NCI-H524 (cell line): ENCODE results near the gene DPP9.
A peak's percentile ranks its signal among the peaks of the same experiment; 100 is the strongest.
"Not testable (repeated sequence)": the region's sequence is repeated elsewhere in the genome, so short reads cannot be mapped to it uniquely, and the experiment has no call there.

Experiments
- DNase-seq, 2 experiments: peaks; one replicate each; lab custom pipeline; 2025; lab: John Stamatoyannopoulos, UW

The DPP9 gene

DNA sequence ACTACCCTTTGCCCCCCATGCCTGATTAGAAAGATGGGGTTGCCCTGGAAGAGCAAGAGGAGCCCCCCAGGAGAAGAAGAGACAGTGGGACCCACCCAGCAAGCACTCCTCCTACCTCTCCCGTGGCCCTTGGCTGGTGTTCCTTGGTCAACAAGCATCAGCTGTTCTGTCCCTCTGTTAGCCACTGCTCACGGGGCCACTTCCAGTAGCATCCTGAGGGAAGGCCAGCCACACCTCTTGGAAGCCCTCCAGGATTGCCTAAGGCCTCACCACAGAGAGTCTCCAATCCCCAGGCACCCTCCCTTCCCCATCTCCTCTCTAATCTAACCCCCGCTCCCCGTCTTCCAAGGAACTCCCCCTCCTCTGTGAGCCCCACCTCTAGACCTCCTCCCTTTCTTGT is 15.1 kb upstream of the DPP9 start:
- no peak for DNase-seq

DNA sequence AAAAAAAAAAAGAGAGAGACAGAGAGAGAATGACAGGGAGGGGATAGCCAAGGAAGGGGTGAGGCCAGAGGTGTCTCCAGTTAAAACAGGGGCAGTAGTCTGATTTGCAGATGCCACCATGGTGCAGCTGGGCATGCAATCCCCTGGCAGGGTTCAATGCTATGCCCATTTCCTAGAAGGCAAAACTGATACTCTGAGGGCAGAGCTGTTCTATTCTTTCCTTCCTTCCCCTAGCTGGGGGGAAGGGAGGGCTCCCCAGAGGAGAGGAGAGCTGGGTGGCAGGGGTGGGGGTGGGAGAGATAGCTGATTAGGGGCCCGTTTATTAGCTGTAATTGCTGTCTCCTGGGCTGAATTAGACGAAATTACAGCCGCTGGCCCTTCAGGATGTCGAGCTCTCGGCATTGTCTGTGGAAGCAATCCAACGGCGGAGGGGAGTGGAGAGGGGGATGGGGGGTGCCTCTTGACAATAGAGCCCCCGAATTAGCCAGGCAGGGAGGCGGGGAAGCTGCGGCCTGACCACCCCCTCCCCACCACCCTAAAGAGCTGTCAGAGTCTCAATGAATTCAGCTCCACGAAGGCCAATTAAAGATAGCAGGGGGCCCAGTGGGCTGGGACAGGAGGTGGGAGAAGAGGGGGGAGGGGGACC is 14.4 kb upstream of the DPP9 start:
- DNase-seq, result no peak

DNA sequence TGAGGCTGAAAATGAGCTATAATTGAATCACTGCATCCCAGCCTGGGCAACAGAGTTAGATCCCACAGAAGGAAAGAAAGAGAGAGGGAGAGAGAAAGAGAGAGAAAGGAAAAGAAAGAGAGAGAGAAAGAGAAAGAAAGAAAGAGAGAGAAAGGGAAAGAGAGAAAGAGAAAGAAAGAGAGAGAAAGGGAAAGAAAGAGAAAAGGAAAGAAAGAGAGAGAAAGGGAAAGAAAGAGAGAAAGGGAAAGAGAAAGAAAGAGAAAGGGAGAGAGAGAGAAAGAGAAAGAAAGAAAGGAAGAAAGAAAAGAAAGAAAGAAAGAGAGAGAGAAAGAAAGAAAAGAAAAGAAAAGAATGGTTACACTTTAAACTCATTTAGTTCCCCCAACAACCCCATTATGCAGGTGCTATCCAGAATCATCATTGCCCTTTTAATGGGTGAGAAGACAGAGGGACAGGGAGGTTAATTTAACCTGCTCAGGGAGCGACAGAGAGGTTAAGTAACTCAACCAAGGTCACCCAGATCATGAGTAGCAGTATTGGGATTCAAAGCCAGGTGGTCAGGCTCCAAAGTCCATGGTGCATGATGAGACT is 10.2 kb upstream of the DPP9 start:
- no peak for DNase-seq

DNA sequence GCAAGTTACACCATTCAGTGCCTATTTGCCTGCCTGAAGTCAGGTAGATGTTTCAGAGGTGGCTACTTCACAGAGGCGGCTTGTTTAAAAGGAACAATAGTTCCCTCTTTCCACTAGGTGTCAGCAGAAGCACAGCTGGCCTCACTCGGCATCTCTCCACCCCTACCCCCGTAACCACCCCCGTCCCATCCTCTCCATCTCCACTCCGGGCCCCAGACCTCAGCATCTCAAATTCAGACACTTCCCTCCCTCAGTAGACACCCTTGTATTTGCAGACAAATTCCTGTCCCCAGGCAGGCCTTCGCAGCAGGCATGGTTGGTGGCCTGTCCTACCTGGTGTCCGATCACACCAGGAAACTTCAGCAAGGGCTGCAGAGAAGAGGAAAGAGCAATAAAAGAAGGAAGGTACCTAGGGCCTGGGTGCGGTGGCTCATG is 9.1 kb upstream of the DPP9 start:
- peak; percentile 54 to 78 for DNase-seq

DNA sequence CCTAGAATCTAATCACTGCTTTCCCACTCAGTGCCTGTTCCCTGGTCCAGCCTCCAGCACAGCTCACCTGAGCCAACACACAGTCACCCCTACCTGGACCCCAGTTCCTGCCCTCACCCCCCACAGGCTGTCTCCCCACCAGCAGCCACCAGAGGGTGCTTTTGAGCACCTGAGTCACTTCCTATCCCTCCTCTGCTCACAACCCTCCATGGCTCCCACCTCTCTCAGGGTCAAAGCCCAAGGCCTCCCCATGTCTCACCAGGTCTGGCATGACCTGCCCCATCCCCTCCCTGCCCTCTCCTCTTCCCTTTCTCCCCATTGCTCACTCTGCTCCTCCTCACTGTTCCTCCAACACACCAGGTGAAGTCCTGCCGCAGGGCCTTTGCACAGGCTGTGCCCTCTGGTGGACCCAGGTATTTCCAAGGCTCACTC is 7.1 kb upstream of the DPP9 start:
- DNase-seq, result peak in 1 of 2 experiments; percentile 18

DNA sequence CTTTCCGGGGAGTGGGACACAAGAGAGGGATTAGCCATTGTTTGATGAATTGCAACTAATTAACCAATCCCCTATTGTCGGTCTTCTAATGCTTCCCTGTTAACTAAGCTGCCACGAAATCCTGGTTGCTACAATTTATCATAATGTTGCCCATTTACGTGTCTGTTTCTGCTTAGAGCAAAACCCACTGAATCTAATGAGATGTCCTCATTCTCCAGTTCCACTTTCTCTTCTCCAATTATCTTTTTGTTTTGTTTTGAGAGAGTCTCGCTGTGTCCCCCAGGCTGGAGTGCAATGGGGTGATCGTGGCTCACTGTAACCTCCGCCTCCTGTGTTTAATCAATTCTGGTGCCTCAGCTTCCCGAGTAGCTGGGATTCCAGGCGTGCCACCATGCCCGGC is 5.2 kb upstream of the DPP9 start:
- DNase-seq, result no peak

DNA sequence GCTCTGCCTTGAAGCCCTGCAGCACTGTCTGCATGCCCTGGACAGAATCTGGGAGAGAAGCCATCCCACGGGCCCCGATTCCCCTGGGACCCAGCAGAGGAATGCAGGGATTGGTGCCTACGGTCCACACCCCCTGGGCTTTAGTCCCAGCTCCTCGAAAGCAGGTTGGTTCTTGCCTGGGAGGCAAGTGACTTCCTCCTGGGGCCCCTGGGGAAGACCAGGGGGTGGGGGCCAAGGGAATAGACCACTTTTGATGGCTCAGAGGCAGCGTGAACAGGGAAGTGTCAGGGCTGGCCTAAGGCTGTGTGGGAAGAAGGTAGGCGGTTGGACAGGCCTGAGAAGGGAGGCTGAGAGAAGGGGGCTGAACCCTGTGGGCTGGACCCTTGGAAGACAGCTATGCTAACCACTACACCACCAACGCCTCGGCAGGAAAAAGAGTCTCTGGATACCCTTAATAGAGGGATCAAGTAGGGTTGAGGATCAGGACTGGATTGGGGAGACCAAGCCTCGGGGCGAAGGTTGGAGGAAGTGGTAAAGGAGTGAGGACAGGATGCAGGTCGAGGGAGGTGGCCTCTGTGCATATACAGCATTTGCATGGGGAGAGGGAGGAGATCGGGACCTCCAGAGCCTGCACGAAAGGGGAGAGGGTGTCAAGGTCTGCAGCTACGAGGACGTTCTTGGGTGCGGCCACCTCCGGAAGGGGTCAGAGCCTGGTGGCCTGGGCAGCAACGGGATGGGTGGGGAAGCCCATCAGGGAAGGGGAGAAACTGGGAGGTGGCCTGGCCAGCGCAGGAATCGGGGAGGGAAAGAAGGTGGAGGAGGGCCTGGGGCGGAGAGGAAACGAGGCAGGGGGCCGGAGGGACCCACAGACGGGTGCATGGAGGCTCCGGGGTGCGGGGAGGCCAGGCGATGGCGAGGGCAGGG is 709 bp downstream of the DPP9 start:
- DNase-seq, result no peak

DNA sequence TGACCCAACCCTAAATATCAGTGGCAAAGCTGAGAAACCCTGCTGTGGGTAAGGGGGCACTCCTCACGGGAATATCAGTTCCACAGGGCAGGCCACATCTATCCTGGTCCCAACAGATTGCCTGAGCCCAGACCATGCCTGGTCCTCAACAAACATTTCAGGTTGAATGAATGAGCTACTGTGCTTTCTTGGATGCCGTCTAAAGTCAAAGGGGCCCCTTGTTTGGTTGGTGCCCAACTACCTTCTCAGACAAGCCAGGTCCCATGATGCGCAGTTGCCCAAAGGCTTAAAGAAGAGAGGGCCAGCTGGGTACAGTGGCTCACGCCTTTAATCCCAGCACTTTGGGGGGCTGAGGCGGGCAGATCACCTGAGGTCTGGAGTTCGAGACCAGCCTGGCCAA is 2.4 kb downstream of the DPP9 start:
- no peak for DNase-seq

DNA sequence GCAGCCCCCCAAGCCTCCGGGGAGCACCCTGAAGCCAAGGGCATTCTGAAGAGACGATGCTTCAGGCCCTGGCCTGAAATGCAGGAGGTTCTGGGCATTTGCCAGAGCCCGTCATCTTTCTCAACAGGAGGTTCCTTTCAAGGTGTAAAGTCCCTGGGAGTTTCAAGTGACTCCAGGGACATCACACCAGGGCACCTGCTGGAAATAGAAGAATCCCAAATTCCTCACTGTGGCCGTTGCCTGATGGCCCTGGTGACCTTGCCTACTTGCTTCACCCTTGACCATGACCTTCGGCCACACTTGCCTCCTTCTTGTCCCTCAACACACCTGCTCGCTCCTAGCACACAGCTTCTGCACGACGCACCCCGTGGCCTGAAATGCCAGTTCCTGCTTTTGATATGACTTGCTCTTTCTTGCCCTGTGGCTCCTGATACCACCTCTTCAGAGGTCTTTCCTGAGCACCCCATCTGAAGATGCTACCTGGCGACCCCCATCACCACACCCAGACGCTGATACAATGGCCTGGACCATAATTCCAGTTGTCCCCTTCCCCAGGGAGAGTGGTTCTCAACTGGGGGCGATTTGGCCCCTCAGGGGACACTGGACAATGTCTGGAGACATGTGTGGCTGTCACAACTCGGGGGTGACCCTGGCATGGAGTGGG is 3.5 kb downstream of the DPP9 start:
- no peak for DNase-seq

DNA sequence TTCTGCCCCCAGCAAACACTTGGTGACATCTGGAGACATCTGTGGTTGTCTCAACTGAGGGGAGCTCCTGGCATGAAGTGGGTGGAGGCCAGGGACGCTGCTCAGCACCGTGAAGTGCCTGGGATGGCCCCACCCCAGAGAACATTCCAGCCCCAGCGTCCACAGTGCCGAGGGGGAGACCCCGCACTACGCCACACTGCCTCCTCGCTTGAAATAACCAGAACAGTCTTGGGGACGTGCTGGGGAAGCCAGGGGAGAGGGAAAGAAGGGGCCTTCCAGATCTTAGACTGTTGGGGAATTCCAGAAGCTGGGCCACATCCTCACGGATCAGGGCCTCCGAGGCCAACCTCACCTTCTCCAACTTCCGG is 4.2 kb downstream of the DPP9 start:
- no peak for DNase-seq

DNA sequence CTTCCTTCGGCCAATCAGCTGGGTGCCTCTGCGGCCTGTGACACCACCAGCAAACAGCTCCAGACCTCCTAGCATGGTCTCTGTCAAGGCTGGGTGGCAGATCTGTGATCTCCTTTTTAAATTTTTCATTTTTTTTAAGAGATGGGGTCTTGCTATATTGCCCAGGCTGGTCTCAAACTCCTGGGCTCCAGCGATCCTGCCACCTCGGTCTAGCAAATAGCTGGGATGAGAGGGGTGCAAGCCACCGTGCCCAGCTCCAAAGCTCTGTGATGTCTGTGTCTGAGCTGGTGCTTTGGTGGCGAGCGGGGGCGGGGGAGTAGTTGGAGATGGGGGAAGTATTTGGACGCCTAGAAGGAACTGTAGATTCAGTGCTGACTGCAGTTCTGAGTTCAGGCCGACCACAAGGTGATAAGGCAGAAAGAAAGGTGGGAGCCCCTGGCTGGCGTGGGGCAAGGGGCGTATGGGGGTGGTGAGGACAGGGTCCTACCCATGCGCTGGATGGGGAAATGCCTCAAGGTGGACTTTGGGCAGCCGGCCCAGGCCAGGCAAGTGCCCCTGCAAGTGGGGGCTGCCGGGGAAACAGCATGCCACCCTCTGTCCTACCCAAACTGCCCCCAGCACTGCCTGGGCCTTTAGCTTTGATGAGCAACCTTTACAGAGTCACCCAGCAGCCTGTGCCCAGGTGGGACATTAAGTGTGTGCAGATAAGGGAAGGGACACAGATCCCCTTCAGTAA is 5.5 kb downstream of the DPP9 start:
- DNase-seq, result no peak

DNA sequence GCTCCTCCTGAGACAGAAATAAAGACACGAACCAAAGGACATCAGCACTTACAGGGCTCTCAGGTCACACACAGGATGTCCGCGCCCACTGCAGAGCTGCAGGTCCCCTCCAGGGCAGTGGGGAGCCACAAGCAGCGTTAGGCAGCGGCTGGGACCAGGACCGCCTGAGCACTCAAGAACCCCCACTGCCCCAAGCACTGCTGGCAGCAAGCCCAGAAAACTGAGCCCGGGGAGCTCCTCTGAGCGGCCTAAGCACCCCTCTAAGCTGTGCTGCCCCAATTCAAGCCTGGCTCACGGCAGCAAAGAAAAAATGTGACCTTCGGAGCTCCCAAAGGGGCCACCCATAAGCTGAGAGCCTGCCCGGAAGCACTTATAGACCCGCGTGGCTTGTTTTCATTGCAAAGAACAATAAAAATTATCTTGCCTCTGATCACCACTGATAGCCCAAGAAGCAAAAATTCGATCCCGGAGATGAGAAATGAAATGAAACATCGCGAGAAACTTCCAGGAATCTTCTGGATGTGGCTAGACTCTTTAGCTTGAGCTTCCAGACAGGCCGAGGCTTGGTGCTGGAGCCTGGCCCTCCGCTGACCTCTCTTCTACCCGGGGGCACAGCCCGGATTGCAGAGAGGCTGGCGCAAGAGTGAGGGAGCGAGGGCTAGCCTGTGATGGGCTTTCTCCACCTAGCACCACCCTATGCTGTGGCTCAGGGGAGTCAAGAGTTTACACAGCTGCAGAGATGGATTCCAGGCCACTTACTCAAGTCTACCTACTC is 6.3 kb downstream of the DPP9 start:
- DNase-seq, result no peak

DNA sequence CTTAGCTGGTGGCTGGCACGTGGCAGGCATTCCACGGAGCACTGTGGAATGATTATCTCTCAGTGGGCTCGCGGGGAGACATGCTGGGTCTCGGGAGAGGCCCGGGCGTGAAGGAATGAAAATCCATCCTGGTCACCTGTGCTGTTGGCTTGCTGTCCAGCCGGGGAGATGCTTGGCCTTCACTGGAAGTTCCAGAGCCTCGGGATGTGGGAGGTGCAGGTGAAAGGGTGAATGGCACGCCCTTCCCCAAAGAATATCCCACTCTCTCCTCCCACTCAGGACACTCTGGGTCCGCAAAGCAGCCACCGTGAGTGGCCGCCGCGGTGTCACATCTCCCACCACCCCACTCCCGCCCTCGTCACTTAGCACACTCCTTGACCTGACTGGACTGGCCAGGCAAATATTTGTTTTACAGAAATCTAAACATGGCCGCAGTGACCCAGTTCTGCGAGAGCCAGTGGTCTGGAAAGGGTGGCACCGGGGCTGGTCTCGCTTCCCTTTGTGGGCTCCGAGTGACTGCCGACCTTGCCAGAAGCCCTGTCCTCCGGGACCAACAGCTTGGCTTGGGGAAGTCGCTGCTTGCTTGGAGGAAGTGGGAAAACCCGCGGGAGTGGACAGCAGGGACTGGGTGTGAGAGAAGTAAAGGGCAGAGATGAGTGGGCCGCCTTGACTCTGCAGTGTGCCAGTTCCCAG is 8.0 kb downstream of the DPP9 start:
- DNase-seq, result no peak

DNA sequence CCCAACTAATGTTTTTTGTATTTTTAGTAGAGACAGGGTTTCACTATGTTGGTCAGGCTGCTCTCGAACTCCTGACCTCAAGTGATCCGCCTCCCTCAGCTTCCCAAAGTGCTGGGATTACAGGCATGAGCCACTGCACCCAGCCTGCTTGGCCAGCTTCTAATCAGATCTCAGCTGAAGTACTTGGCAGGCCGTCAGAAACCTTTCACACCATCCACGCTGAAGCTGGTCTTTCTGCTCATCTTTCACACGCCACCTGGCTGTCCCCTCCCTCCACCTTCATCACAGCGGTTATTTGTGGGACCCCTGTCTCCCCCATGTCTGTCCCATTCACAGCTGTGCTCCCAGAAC is 8.5 kb downstream of the DPP9 start:
- not testable (repeated sequence) for DNase-seq

DNA sequence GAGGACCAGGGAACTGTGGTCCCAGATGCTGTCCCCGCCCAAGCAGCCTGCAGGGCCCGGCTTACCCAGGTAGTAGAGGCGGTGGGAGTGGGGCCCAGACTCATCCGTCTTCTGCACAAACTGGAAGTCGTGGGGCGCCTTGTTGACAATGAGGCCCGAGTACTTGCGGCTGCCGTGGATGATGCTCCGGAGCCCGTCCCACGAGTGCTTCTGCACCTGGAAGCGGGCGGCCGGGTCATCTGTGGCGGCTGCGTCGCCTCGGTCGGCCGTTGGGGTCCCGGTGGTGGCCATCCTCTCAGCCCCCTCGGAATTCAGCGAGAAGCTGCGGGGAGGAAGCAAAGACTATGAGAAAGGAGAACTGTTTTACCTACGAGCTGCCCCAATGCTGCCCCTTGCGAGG is 9.6 kb downstream of the DPP9 start:
- no peak for DNase-seq

DNA sequence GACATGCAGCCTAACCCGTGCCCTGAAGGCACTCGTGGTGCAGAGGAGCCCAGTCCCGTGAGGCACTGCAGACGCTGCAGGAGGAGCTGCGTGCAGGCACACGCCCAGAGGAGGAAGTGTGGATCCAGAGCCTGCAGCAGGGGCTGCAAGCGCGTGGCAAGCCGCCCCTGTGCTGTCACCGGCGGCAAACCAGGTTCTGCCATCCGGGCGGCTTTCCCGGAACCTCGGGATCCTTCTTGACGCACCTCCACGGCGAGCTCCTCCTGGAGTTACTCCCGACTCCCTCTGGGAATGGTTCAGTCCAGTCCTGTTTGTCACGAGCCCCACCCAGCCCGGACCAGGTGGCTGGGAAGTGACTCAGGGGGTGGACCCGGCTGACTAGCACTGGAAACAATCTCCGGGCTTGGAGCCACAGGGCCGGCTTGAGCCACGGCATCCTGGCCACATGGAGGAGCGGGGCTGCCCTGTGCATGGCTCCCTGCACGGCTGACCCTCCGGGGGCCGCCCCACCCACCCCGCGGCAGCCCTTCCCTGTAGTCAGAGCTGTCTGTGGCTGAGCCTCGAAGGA is 10.2 kb downstream of the DPP9 start:
- no peak for DNase-seq

DNA sequence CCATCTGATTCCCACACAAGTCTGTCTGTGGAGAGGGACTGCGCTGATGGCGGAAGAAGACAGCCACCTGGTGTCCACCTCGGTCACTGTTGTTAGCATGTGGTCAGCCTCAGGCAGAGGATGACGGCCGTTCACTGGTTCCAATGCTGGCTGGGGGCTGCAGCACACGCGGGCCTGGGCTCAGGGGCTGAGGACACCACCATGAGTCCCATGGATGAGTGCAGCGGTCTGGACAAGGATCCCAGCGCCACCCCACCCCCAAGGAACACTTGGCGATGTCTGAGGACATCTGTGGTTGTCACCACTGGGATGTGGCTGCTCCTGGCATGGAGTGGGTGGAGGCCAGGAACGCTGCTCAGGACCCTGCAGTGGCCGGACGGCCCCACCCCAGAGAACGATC is 10.9 kb downstream of the DPP9 start:
- no peak for DNase-seq

DNA sequence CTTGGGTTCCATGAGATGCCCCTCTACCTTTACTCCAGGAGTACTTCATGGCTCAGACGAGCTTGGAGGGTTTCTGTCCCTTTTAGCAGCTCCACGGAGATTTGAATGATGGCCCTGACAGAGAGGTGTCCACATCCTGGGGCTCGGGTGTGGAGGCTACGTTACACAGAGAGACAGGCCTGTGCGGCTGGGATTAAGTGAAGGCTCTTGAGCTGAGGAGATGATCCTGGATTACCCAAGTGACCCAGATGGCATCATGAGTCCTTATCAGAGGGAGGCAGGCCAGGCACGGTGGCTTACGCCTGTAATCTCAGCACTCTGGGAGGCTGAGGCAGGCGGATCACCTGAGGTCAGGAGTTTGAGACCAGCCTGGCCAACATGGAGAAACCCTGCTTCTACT is 12.4 kb downstream of the DPP9 start:
- peak; percentile 20 to 59 for DNase-seq

DNA sequence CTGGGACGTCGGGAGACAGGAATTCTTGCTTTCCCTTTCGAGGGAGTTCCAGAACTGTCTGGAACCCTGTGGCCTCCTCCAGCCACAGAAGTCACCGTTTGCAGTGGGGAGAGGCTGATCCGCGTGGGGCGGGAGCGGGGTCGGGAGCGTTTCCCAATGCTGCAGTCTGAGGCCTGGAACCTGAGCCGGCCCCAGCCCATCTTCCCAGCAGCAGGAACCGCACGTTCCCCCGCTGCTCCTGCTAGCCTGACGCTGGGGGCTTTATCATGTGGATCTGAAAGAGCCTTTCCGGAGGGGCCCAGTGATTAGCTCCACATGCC is 13.4 kb downstream of the DPP9 start:
- no peak for DNase-seq
